ENCODE measurements around the gene TBC1D22A. TPM values are rescaled to one million over a fixed set of nuclear protein-coding genes. Genes with fewer than 3 reads are reported as not detected.

TBC1D22A gene
- total RNA-seq, 2 donors from 2014 or later: 21.0 to 27.9 TPM

DNA sequence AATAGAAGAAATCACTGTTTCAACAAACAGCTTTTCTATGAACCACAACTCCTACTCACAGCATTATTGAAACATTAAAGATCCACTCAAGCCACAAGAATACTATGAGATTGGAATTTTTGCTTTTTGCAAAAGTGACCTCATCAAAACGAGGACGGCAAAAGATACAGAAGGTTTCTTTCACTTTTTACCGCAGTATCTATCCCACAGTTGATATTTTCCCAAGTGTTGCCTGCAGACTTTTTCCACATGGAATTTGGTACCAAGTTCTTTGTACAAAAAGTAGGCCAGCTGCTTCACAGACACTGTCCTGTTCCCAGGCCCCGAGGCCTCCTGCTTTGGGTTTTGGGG lies 204.0 kb downstream of the TBC1D22A start:
- no peak overlapping the region for H3K9ac ChIP-seq (ENCODE audit: extremely low read depth, low read length, poor library complexity, severe bottlenecking)
- Mint-ChIP-seq H3K4me3 (no peak overlapping the region), H3K36me3 (ENCODE audit: low read depth) (no peaks in the 10 kb centered on the region), H3K9me3 (no peaks in the 10 kb centered on the region), H3K27me3 (ENCODE audit: insufficient read depth) (no peaks in the 10 kb centered on the region), H3K27ac (no peak overlapping the region), H3K4me1 (peaks cover 19% of the 10 kb centered on the region)
- peaks cover 12% of the 10 kb centered on the region for H3K4me1 ChIP-seq (ENCODE audit: control insufficient read depth, insufficient read depth, low read length)
- H3K4me3 ChIP-seq (ENCODE audit: low read length): no peak overlapping the region
- H3K27ac ChIP-seq (ENCODE audit: low read depth, low read length): no peak overlapping the region
- no peaks in the 10 kb centered on the region for H3K27me3 ChIP-seq (ENCODE audit: control insufficient read depth, insufficient read depth, low read length, poor library complexity, severe bottlenecking)
- H3K9me3 ChIP-seq (ENCODE audit: control insufficient read depth, low read length): no peaks in the 10 kb centered on the region
- no peak for DNase-seq
- 97 to 100% methylated on average over 3 to 4 of the region's 4 CpGs for WGBS, 2 experiments (ENCODE audit: insufficient coverage in 1 of 2, insufficient read length in 1 of 2)
- TF ChIP-seq, protein P1, sequence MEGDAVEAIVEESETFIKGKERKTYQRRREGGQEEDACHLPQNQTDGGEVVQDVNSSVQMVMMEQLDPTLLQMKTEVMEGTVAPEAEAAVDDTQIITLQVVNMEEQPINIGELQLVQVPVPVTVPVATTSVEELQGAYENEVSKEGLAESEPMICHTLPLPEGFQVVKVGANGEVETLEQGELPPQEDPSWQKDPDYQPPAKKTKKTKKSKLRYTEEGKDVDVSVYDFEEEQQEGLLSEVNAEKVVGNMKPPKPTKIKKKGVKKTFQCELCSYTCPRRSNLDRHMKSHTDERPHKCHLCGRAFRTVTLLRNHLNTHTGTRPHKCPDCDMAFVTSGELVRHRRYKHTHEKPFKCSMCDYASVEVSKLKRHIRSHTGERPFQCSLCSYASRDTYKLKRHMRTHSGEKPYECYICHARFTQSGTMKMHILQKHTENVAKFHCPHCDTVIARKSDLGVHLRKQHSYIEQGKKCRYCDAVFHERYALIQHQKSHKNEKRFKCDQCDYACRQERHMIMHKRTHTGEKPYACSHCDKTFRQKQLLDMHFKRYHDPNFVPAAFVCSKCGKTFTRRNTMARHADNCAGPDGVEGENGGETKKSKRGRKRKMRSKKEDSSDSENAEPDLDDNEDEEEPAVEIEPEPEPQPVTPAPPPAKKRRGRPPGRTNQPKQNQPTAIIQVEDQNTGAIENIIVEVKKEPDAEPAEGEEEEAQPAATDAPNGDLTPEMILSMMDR (conservative IDR thresholded peaks at IDR 0.05): no peak
- no peaks in the 10 kb centered on the region for H3K36me3 ChIP-seq (ENCODE audit: control insufficient read depth, insufficient read depth, low read length)

DNA sequence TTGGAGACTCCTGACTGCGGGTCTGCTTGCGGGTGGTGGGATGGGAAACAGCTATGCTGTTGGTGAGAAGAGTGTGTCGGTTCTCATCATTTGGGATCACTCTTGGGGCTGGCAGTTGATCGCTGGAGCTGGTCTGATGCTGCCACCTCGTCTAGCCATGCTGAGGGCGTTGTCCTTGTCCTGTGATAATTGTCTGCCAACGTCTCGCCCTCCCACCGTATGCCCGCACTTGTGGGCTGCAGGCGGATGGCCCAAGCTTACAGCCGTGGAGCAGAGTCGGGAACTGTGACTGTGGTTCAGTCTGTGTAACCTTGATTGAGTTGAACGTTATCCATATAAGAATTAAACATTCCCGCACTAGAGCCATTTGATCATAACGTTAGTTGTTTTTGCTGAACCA lies 204.4 kb downstream of the TBC1D22A start:
- peaks cover 20% of the 10 kb centered on the region for H3K4me1 Mint-ChIP-seq
- Histone ChIP-seq H3K27ac (ENCODE audit: low read depth, low read length) (no peak overlapping the region), H3K36me3 (ENCODE audit: control insufficient read depth, insufficient read depth, low read length) (no peaks in the 10 kb centered on the region), H3K4me1 (ENCODE audit: control insufficient read depth, insufficient read depth, low read length) (peaks cover 16% of the 10 kb centered on the region), H3K4me3 (ENCODE audit: low read length) (no peak overlapping the region), H3K9me3 (ENCODE audit: control insufficient read depth, low read length) (no peaks in the 10 kb centered on the region), H3K9ac (ENCODE audit: extremely low read depth, low read length, poor library complexity, severe bottlenecking) (no peak overlapping the region), H3K27me3 (ENCODE audit: control insufficient read depth, insufficient read depth, low read length, poor library complexity, severe bottlenecking) (no peaks in the 10 kb centered on the region)
- no peak overlapping the region for H3K4me3 Mint-ChIP-seq
- H3K27me3 Mint-ChIP-seq (ENCODE audit: insufficient read depth): no peaks in the 10 kb centered on the region
- H3K36me3 Mint-ChIP-seq (ENCODE audit: low read depth): no peaks in the 10 kb centered on the region
- no peaks in the 10 kb centered on the region for H3K9me3 Mint-ChIP-seq
- TF ChIP-seq, protein P1 (conservative IDR thresholded peaks at IDR 0.05): no peak
- DNase-seq: no peak
- WGBS, 2 experiments (ENCODE audit: insufficient coverage in 1 of 2, insufficient read length in 1 of 2): 91 to 97% methylated on average over 11 to 16 of the region's 16 CpGs
- no peak overlapping the region for H3K27ac Mint-ChIP-seq

DNA sequence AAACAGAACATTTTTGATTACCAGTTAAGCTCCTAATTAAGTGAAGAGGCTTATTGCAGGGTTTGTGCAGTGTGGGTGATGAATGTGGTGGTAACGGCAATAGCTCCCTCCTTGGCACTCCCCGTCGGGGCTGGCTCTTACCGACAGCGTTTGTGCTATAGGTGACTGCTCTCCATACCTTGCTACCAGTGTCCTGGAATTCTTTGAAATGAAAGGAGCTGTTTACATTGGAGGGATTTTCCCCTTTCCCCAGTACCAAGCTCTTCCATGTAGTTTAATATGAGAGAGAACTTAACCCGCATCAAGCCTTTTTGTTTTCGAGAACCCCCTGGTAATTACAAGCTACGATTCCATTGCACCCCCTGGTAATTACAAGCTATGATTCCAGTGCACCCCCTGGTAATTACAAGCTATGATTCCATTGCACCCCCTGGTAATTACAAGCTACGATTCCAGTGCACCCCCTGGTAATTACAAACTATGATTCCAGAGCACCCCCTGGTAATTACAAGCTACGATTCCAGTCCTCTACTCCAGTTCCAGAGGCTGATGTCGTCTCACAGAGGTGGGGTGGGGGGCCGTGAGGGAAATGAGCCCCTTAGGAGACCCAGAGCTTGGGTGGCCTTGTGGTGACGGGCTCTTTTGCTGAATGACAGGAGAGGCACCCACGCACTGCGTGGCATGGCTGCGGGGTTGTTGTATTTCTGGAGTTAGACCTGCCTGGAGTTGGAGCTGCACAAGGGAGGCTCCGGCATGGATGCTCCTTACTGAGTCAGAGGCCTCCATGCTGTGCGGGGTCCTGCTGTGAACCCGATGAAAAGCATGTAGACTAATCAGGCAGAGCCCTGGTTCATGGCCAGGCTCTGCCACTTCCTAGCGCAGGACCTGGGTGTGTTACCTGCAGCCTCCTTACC lies 205.3 kb downstream of the TBC1D22A start:
- Mint-ChIP-seq H3K36me3 (ENCODE audit: low read depth) (no peaks in the 10 kb centered on the region), H3K27ac (peak overlapping the region; percentile 37), H3K4me1 (peaks cover 20% of the 10 kb centered on the region), H3K27me3 (ENCODE audit: insufficient read depth) (no peaks in the 10 kb centered on the region), H3K4me3 (no peak overlapping the region), H3K9me3 (no peaks in the 10 kb centered on the region)
- TF ChIP-seq, protein P1 (conservative IDR thresholded peaks at IDR 0.05): no peak
- Histone ChIP-seq H3K36me3 (ENCODE audit: control insufficient read depth, insufficient read depth, low read length) (no peaks in the 10 kb centered on the region), H3K27me3 (ENCODE audit: control insufficient read depth, insufficient read depth, low read length, poor library complexity, severe bottlenecking) (no peaks in the 10 kb centered on the region), H3K4me3 (ENCODE audit: low read length) (no peak overlapping the region), H3K9me3 (ENCODE audit: control insufficient read depth, low read length) (no peaks in the 10 kb centered on the region), H3K27ac (ENCODE audit: low read depth, low read length) (no peak overlapping the region), H3K4me1 (ENCODE audit: control insufficient read depth, insufficient read depth, low read length) (peaks cover 18% of the 10 kb centered on the region), H3K9ac (ENCODE audit: extremely low read depth, low read length, poor library complexity, severe bottlenecking) (no peak overlapping the region)
- peak; percentile 63 for DNase-seq
- WGBS, 2 experiments (ENCODE audit: insufficient coverage in 1 of 2, insufficient read length in 1 of 2): 91 to 93% methylated on average over 13 to 20 of the region's 20 CpGs

All from endodermal cell (in vitro differentiated cells).